DOHH2 (cell line): ENCODE measurements around the gene AAGAB.

ENCODE experiments used
- H3F3A ChIP-seq: fragments of 200-600 bp; sonication (generic), shearing (Covaris generic); 2 replicates; pipeline ENCODE4 v1.6.0; 2016; ENCODE audit warnings: antibody characterized with exemption, mild to moderate bottlenecking; ENCODE audit not compliant: control insufficient read depth, insufficient read depth
- H3K27ac ChIP-seq: fragments of 200-600 bp; sonication (generic); 2 replicates; pipeline ENCODE4 v1.5.1; 2014; ENCODE audit warnings: low read depth, mild to moderate bottlenecking, low read length, moderate library complexity
- H3K27me3 ChIP-seq: fragments of 200-600 bp; sonication (generic); 2 replicates; pipeline ENCODE4 v1.6.1; 2014; ENCODE audit warnings: mild to moderate bottlenecking, low read length, mixed read lengths; ENCODE audit not compliant: control insufficient read depth
- H3K36me3 ChIP-seq: fragments of 200-600 bp; sonication (generic); 2 replicates; pipeline ENCODE4 v1.6.1; 2014; ENCODE audit warnings: mild to moderate bottlenecking, low read length, moderate library complexity, mixed read lengths; ENCODE audit not compliant: control insufficient read depth
- H3K4me1 ChIP-seq: fragments of 200-600 bp; sonication (generic); 2 replicates; pipeline ENCODE4 v1.6.1; 2014; ENCODE audit warnings: mild to moderate bottlenecking, low read length, mixed read lengths; ENCODE audit not compliant: control insufficient read depth
- H3K4me2 ChIP-seq: fragments of 200-600 bp; sonication (generic); 2 replicates; pipeline ENCODE4 v1.6.0; 2014; ENCODE audit warnings: mild to moderate bottlenecking, low read length, moderate library complexity
- H3K4me3 ChIP-seq: fragments of 200-600 bp; sonication (generic); 2 replicates; pipeline ENCODE4 v1.5.1; 2014; ENCODE audit warnings: mild to moderate bottlenecking, low read length, mixed read lengths
- H3K79me2 ChIP-seq: fragments of 200-600 bp; sonication (generic); 2 replicates; pipeline ENCODE4 v1.6.1; 2014; ENCODE audit warnings: mild to moderate bottlenecking, low read length, mixed read lengths; ENCODE audit not compliant: control insufficient read depth
- H3K9me2 ChIP-seq: fragments of 200-600 bp; sonication (generic); replicated peaks from 2 replicates; pipeline ENCODE4 v1.6.1; 2014; ENCODE audit warnings: mild to moderate bottlenecking, low read length, mixed read lengths; ENCODE audit not compliant: control insufficient read depth
- H3K9me3 ChIP-seq: fragments of 200-600 bp; sonication (generic); 2 replicates; pipeline ENCODE4 v1.6.1; 2014; ENCODE audit warnings: antibody characterized with exemption, low read length, mixed read lengths; ENCODE audit not compliant: control insufficient read depth, insufficient read depth
- H4K20me1 ChIP-seq: fragments of 200-600 bp; sonication (generic); 2 replicates; pipeline ENCODE4 v1.6.0; 2014; ENCODE audit warnings: low read depth, mild to moderate bottlenecking, antibody characterized with exemption, low read length, moderate library complexity; ENCODE audit not compliant: control insufficient read depth, insufficient read depth
- CTCF ChIP-seq: fragments of 200-600 bp; sonication (generic); IDR thresholded peaks from one replicate; pipeline ENCODE4 v1.5.1; 2014; ENCODE audit warnings: antibody characterized with exemption, mild to moderate bottlenecking, low read depth, low read length; ENCODE audit not compliant: poor library complexity, severe bottlenecking
- EZH2phosphoT487 ChIP-seq: fragments of 200-600 bp; sonication (generic); IDR thresholded peaks from 2 replicates; pipeline ENCODE4 v1.6.1; 2017; ENCODE audit warnings: borderline replicate concordance, mild to moderate bottlenecking, antibody characterized with exemption, low read length, moderate library complexity, mixed read lengths

The AAGAB gene

GRCh38 chr15:67187351-67187854 is 67.1 kb downstream of the AAGAB start:
- Histone ChIP-seq H3K79me2 (no peaks in the 10 kb centered on the region), H4K20me1 (no peaks in the 10 kb centered on the region), H3K27me3 (no peaks in the 10 kb centered on the region), H3K4me2 (no peak overlapping the region), H3K9me3 (no peaks in the 10 kb centered on the region), H3K4me1 (no peaks in the 10 kb centered on the region), H3K27ac (no peak overlapping the region), H3K9me2 (no peaks in the 10 kb centered on the region), H3K36me3 (peaks cover 22% of the 10 kb centered on the region), H3K4me3 (no peak overlapping the region), H3F3A (no peaks in the 10 kb centered on the region)
- TF ChIP-seq CTCF, result no peak
- no peak for TF ChIP-seq EZH2phosphoT487

GRCh38 chr15:67186688-67187087 is 67.8 kb downstream of the AAGAB start:
- Histone ChIP-seq H3K4me3 (no peak overlapping the region), H3K27me3 (no peaks in the 10 kb centered on the region), H3K79me2 (no peaks in the 10 kb centered on the region), H3K9me3 (no peaks in the 10 kb centered on the region), H3K36me3 (peaks cover 22% of the 10 kb centered on the region), H4K20me1 (no peaks in the 10 kb centered on the region), H3K27ac (no peak overlapping the region), H3K4me2 (no peak overlapping the region), H3K4me1 (no peaks in the 10 kb centered on the region), H3F3A (no peaks in the 10 kb centered on the region), H3K9me2 (no peaks in the 10 kb centered on the region)
- TF ChIP-seq EZH2phosphoT487 (no peak), CTCF (no peak)

GRCh38 chr15:67186226-67186649 is 68.2 kb downstream of the AAGAB start:
- peaks cover 22% of the 10 kb centered on the region for H3K36me3 ChIP-seq
- H3K27ac ChIP-seq, result no peak overlapping the region

More at GRCh38 chr15:67186226-67186649, 68.2 kb downstream of the AAGAB start:
- H3K4me1 ChIP-seq, result no peaks in the 10 kb centered on the region
- H3K4me2 ChIP-seq, result no peak overlapping the region
- H4K20me1 ChIP-seq, result no peaks in the 10 kb centered on the region
- H3K27me3 ChIP-seq, result no peaks in the 10 kb centered on the region
- no peak for TF ChIP-seq CTCF
- TF ChIP-seq EZH2phosphoT487, result no peak
- no peak overlapping the region for H3K4me3 ChIP-seq
- H3K9me2 ChIP-seq, result no peaks in the 10 kb centered on the region
- H3K79me2 ChIP-seq, result no peaks in the 10 kb centered on the region
- no peaks in the 10 kb centered on the region for H3K9me3 ChIP-seq
- H3F3A ChIP-seq, result no peaks in the 10 kb centered on the region
